Measurements from ENCODE around the gene BMX.

- TF ChIP-seq CTCF (IDR thresholded peaks at IDR 0.05) (no peak), POLR2A (IDR thresholded peaks at IDR 0.05) (no peak)
Measured at GRCh38 chrX:15465896-15466651, 34.5 kb upstream of the BMX start.
